Colonic mucosa (tissue), 4 donors: Measurements from ENCODE around the gene ADRB1. TPM values are rescaled to one million over a fixed set of nuclear protein-coding genes. Genes with fewer than 3 reads are reported as not detected.

Experiments used
- DNase-seq: peaks from one replicate; pipeline ENCODE4 v3.0.0-alpha.2; 2020
- H3K27ac ChIP-seq: fragments of 200-600 bp; one replicate; pipeline ENCODE4 v1.8.0; 2021
- H3K27me3 ChIP-seq: fragments of 200-600 bp; one replicate; pipeline ENCODE4 v1.8.0; 2021
- H3K36me3 ChIP-seq: fragments of 200-600 bp; one replicate; pipeline ENCODE4 v1.8.0; 2021
- H3K4me1 ChIP-seq: fragments of 200-600 bp; one replicate; pipeline ENCODE4 v1.8.0; 2021; ENCODE audit warnings: mild to moderate bottlenecking
- H3K4me3 ChIP-seq: fragments of 200-600 bp; one replicate; pipeline ENCODE4 v1.8.0; 2021
- H3K9ac ChIP-seq, 2 donors: one replicate each; pipeline ENCODE4 v1.7.0; 2013; ENCODE audit warnings: control low read depth in 2 of 2, low read depth in 2 of 2, low read length in 2 of 2
- H3K9me3 ChIP-seq: fragments of 200-600 bp; one replicate; pipeline ENCODE4 v1.8.0; 2021
- CTCF ChIP-seq: fragments of 200-600 bp; IDR thresholded peaks from one replicate; pipeline ENCODE4 v1.8.0; 2022; ENCODE audit warnings: antibody characterized with exemption, mild to moderate bottlenecking
- intact Hi-C: fragments of 100-400 bp; cut with DNase I; formaldehyde crosslinking; loops from one replicate; pipeline ENCODE4 v1.14.1; 2022
- total RNA-seq, 2 donors: library from RNA; stranded (reverse); fragmentation: NEBNext Ultra II Directional in 1 of 2; extraction: Animal tissue kit (Norgen Biotek cat#: 25700) in 1 of 2; gene quantifications; one replicate each; pipeline ENCODE4 v1.2.1, GENCODE V29; 2021
- donor health status: healthy.
- donor health status: DM: no; HTN: no; CAD: no.
- donor health status: DM: no; HTN: no; CAD: no.

Gene ADRB1
- total RNA-seq, 2 donors from 2014 or later = 0.59 to 0.85 TPM

DNA sequence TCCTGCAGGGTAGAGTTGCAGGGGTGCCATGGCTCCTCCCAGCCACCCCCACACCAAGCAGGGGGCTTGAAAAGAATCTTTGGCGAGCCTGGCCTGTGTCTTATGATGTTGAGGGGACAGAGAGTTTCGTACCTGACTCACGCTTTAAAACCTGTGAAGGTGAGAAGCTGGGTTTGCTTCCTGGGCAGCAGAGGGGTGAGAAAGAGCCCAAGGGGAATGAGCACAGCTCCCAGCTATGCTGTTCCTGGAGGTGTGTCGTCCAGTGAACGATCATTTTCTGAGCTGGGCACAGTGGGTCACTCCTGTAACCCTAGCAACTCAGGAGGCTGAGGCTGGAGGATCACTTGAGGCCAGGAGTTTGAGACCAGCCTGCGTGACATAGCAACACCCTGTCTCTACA lies 13.5 kb upstream of the ADRB1 start:
- no peaks in the 10 kb centered on the region for H3K9me3 ChIP-seq
- H3K9ac ChIP-seq = no peak overlapping the region
- no peak overlapping the region for H3K4me3 ChIP-seq
- no peaks in the 10 kb centered on the region for H3K27me3 ChIP-seq
- no peak for DNase-seq
- TF ChIP-seq CTCF = no peak
- H3K4me1 ChIP-seq = peaks cover 14% of the 10 kb centered on the region
- no peaks in the 10 kb centered on the region for H3K36me3 ChIP-seq
- intact Hi-C loops = no loop called here
- H3K27ac ChIP-seq = no peak overlapping the region

- Histone ChIP-seq H3K36me3 (no peaks in the 10 kb centered on the region), H3K9me3 (no peaks in the 10 kb centered on the region), H3K9ac (no peak overlapping the region), H3K27ac (no peak overlapping the region), H3K27me3 (no peaks in the 10 kb centered on the region), H3K4me3 (no peak overlapping the region), H3K4me1 (peaks cover 8% of the 10 kb centered on the region)
- intact Hi-C loops = no loop called here
- no peak for DNase-seq
- no peak for TF ChIP-seq CTCF
Measured at GRCh38 chr10:114031073-114031972, 12.3 kb upstream of the ADRB1 start.

DNA sequence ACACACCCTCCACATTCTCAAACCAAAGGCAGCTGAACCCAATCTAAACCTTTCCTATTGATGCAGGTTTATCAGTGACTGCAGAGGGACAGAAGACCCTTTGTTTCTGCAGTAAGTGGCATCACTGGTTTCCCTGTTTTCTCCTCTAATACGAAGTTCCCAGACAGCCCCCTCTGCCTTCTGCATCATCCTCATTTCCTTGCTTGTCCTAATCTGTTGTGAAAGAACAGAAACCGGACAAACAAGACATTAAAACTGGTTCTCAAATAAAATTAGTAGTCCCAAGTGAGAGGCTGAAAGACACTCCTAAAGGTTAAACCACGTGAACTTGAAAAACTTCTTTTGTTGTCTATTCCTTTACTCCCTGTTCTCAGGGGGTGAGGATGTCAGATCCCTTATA lies 10.1 kb upstream of the ADRB1 start:
- intact Hi-C loops = no loop called here
- Histone ChIP-seq H3K4me3 (no peak overlapping the region), H3K27me3 (no peaks in the 10 kb centered on the region)

DNA sequence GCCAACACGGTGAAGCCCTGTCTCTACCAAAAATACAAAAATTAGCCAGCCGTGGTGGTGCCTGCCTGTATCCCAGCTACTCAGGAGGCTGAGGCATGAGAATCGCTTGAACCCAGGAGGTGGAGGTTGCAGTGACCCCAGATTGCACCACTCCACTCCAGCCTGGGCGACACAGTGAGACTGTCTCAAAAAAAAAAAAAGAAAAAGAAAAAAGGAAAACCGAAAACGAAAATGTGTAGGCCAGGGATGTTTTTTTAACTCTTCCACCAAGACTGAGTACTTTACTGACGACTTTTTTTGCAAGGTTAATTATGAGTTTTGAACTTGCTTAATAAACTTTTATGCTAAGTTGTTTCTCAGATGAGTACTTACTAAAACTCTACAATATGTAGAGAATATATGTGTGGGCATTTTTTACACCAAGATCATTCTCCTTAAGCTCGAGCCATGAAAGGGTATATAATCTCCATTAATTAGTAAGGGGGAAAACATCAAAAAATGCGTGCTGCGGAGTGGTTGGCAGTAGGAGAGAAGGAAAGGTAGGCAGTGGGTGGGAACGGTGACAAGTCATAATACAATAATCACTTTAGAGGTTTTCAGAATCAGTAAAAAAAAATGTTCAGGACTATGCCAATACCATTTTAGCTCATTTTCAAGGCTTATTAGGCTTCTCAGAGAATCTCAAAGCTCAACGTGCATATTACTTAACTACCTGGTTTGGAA lies 8.6 kb upstream of the ADRB1 start:
- no peak overlapping the region for H3K9ac ChIP-seq
- H3K4me1 ChIP-seq = no peaks in the 10 kb centered on the region
- no peak overlapping the region for H3K27ac ChIP-seq

More for the DNA sequence above, 10.1 kb upstream of the ADRB1 start:
- H3K4me1 ChIP-seq = no peaks in the 10 kb centered on the region
- DNase-seq = no peak
- no peaks in the 10 kb centered on the region for H3K9me3 ChIP-seq
- no peak for TF ChIP-seq CTCF
- no peak overlapping the region for H3K27ac ChIP-seq
- H3K36me3 ChIP-seq = no peaks in the 10 kb centered on the region
- H3K9ac ChIP-seq = no peak overlapping the region

DNA sequence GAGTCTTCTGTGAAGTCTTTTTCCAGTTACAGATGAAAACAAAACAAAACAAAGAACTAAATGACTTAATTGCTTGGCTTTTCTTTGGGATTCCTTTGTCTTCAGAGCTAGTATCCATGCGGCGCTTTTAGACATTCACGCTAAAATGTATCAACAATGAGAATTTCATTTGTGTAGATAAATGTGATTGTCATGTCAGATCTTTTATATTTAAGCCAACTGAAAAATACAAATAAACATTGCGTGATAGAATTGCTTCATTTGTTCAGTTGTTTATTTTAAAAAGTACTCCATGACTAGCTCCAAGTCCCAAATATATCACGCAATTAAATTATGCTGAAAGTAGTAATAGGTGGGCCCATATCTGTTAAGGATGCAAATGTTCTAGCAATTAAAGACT lies 7.9 kb upstream of the ADRB1 start:
- Histone ChIP-seq H3K36me3 (no peaks in the 10 kb centered on the region), H3K9ac (no peak overlapping the region), H3K27ac (no peak overlapping the region), H3K4me3 (no peak overlapping the region), H3K4me1 (no peaks in the 10 kb centered on the region), H3K27me3 (no peaks in the 10 kb centered on the region), H3K9me3 (no peaks in the 10 kb centered on the region)
- intact Hi-C loops = no loop called here
- no peak for TF ChIP-seq CTCF
- no peak for DNase-seq

More for the DNA sequence above, 8.6 kb upstream of the ADRB1 start:
- Histone ChIP-seq H3K9me3 (no peaks in the 10 kb centered on the region), H3K4me3 (no peak overlapping the region), H3K36me3 (no peaks in the 10 kb centered on the region), H3K27me3 (no peaks in the 10 kb centered on the region)
- DNase-seq = no peak
- intact Hi-C loops = no loop called here
- TF ChIP-seq CTCF = no peak
